ENCODE measurements around the gene MRPL55.
A peak's percentile ranks its signal among the peaks of the same experiment; 100 is the strongest.

- TF ChIP-seq POLR2AphosphoS5 (IDR thresholded peaks at IDR 0.05; ENCODE audit: low read depth) (peak; percentile 88), CTCF (IDR thresholded peaks at IDR 0.05; ENCODE audit: insufficient read depth, low read length) (no peak), REST (IDR thresholded peaks at IDR 0.05; ENCODE audit: insufficient replicate concordance, low read depth) (no peak), GABPA (IDR thresholded peaks at IDR 0.05; ENCODE audit: low read depth) (no peak), SPI1 (IDR thresholded peaks at IDR 0.05; ENCODE audit: borderline replicate concordance, low read depth) (no peak)
Measured at GRCh38 chr1:228082214-228082917, 26.7 kb downstream of the MRPL55 start, which contains the start of gene ARF1.
